ENCODE measurements around the gene PHF12.

Gene PHF12

DNA sequence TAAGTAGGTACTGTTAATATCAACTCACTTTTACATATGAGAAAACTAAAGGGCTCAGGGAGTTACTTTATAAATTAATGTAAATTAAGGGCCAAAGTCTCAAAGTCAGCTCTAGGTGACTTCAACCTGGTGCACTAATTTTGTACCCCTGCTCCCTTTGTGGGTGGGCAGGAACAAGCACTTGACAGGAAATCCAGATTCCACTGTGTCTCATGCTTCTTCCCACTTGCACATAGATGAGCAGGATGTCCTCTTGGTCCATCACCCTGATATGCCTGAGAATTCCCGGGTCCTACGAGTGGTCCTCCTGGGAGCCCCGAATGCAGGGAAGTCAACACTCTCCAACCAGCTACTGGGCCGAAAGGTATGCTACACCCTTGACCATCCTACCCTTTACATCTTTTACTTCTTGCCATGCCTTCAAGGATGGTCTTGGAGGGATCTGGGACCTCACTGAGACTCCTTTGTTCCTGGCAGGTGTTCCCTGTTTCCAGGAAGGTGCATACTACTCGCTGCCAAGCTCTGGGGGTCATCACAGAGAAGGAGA is 95.2 kb downstream of the PHF12 start:
- Histone ChIP-seq H3K4me1 (ENCODE audit: control insufficient read depth, insufficient read depth, low read length, poor library complexity, severe bottlenecking) (peaks cover 8% of the 10 kb centered on the region), H3K4me3 (ENCODE audit: extremely low read depth, insufficient read depth, low read length, poor library complexity, severe bottlenecking) (no peak overlapping the region), H3K27ac (ENCODE audit: low read depth, low read length, severe bottlenecking) (no peak overlapping the region), H3K36me3 (ENCODE audit: control insufficient read depth, insufficient read depth, low read length) (peaks cover 44% of the 10 kb centered on the region), H3K9me3 (ENCODE audit: control insufficient read depth, low read length) (no peaks in the 10 kb centered on the region)
- WGBS, 2 experiments (ENCODE audit: insufficient coverage in 2 of 2): 96 to 100% methylated on average over 4 to 5 of the region's 5 CpGs

DNA sequence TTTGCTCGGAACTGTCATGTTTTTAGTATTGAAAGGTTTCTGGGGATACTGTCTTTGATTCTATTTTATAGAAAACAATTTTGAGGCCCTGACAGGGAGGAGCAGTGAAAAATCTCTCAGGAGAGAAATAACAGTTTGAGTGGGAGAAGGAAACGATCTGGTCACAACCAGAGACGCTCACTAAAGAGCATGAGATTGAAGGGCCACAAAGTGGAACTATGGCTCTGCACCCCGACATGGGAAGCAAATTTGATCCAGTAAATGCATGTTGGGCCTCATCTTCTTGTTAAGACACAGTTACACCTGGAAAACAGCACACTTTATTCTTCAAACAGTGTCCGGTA is 96.0 kb downstream of the PHF12 start:
- 15 to 19% methylated on average over 4 of the region's 5 CpGs for WGBS, 2 experiments (ENCODE audit: insufficient coverage in 2 of 2)
- peak overlapping the region; percentile 83 for H3K4me3 ChIP-seq (ENCODE audit: extremely low read depth, insufficient read depth, low read length, poor library complexity, severe bottlenecking)
- peaks cover 39% of the 10 kb centered on the region for H3K36me3 ChIP-seq (ENCODE audit: control insufficient read depth, insufficient read depth, low read length)
- H3K4me1 ChIP-seq (ENCODE audit: control insufficient read depth, insufficient read depth, low read length, poor library complexity, severe bottlenecking): peaks cover 8% of the 10 kb centered on the region
- H3K27ac ChIP-seq (ENCODE audit: low read depth, low read length, severe bottlenecking): peak overlapping the region; percentile 43
- H3K9me3 ChIP-seq (ENCODE audit: control insufficient read depth, low read length): no peaks in the 10 kb centered on the region

Measured in mesodermal cell (in vitro differentiated cells).